HG02798 (cell line): ENCODE measurements around the gene BBX.
"Not testable (repeated sequence)": the region's sequence is repeated elsewhere in the genome, so short reads cannot be mapped to it uniquely, and the experiment has no call there.

ENCODE experiments used
- ATAC-seq: cut with Tn5 transposase; IDR thresholded peaks from one replicate; pipeline ENCODE4 v1.9.1; 2021; ENCODE audit warnings: mild to moderate bottlenecking; ENCODE audit not compliant: unreplicated experiment, poor library complexity

BBX gene

GRCh38 chr3:107824822-107825371 is 302.1 kb downstream of the BBX start:
- ATAC-seq = no peak

GRCh38 chr3:107825556-107825955 is 302.8 kb downstream of the BBX start:
- ATAC-seq = no peak

DNA sequence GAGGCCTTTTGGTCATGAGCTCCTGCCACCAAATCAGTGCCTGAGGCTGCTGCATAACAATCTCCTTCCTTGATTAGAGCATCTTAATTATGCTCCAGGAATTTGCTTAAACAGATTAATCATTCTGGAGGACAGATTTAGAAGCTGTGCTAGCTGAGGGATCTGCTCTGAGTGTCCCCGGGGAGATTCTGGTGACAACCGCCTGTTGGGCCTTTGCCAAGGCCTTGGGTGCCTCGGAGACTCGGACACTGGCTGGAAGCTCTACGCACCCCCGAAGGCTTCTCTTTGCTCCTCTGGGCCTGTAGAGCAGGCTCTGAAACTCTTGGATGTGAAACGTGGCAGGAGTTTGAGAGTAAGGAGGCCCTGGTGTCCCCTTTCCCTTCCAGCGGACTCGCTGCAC is 304.0 kb downstream of the BBX start:
- no peak for ATAC-seq

GRCh38 chr3:107829185-107829584 is 306.4 kb downstream of the BBX start:
- ATAC-seq = no peak

GRCh38 chr3:107831590-107831989 is 308.8 kb downstream of the BBX start:
- ATAC-seq = no peak

GRCh38 chr3:107833043-107833442 is 310.3 kb downstream of the BBX start:
- ATAC-seq = no peak

DNA sequence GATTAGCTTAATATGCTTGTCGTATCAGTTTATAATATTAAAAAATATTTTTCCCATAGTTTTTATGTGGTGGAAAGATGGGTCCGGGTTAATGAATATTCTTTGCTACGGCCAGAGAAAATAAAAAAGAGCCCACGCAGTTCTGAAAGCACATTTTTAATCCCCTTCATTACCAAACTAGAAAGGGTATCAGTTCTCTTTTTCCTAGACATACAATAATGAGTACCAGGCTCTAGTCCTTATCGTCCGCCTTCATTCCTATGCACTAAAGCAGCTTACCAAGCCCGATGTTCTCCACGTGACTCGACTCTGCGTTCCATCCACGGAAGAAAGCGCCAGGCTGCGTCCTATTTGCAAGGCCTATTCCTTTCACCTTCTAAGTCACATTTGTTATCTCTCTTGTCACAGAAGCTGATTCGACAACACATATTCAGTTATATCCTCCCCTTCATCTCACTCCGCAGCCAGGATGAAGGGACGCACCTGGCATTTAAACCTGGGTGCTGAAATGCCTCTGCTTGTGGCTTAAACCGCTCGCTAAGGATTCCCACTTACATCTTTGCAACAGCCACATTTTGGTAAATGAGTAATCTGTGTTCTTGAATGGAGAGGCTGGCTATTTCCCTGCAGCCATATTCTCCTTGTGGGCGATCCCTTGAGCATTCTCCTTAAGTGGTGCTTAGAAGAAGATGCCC is 311.1 kb downstream of the BBX start:
- no peak for ATAC-seq

GRCh38 chr3:107835001-107835400 is 312.2 kb downstream of the BBX start:
- not testable (repeated sequence) for ATAC-seq

DNA sequence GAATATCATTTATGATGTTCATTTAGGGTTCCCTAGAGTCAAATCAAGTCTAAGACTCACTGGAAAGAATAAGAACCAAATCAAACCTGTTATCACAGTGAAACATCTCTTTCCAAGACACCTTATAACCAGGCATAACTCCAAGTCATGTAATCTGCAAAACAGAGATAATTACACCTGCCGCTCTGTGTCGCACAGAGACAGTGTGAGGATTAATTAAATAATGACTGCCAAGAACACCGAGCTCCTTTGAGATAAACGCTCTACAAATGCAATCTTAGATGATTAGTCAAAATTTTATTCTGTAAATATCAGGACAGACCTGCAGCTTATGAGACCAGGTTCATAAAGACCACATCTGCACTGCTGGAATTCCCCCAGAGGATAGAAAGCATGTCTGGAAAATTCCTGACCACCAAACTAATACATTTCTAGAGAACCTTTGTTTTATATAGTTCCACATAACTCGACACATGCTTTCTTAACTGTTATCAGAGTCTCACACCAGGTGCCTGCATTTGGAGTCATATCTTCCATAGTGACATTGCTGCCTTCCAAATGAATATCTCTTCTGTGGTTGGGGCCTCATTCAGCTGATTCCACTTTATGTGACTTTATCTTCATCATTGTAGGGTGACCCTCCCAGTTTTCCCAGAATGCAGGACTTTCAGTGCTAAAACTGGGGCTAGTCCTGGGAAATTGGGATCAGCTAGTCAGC is 315.3 kb downstream of the BBX start:
- no peak for ATAC-seq

DNA sequence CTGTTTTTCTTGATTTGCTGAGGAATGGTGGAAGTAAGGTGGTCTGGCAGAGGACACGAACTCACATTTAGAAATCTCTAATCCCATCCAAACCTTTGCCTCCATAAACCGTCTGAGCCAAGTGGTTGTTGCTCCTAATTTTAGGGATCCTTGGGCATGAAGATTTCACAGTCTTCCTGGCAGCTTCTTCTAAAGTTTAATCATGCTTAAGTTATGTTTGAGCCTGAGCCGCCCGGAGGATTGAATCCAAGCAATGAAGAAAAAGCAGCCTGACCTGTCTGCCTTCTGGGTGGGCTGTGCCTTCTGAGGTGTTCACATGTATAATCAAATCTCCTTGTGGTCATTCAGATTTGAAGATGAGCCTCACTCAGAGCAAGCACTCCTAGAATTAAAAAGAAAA is 319.1 kb downstream of the BBX start:
- no peak for ATAC-seq

- no peak for ATAC-seq
Observed at GRCh38 chr3:107842940-107843339, 320.2 kb downstream of the BBX start.

DNA sequence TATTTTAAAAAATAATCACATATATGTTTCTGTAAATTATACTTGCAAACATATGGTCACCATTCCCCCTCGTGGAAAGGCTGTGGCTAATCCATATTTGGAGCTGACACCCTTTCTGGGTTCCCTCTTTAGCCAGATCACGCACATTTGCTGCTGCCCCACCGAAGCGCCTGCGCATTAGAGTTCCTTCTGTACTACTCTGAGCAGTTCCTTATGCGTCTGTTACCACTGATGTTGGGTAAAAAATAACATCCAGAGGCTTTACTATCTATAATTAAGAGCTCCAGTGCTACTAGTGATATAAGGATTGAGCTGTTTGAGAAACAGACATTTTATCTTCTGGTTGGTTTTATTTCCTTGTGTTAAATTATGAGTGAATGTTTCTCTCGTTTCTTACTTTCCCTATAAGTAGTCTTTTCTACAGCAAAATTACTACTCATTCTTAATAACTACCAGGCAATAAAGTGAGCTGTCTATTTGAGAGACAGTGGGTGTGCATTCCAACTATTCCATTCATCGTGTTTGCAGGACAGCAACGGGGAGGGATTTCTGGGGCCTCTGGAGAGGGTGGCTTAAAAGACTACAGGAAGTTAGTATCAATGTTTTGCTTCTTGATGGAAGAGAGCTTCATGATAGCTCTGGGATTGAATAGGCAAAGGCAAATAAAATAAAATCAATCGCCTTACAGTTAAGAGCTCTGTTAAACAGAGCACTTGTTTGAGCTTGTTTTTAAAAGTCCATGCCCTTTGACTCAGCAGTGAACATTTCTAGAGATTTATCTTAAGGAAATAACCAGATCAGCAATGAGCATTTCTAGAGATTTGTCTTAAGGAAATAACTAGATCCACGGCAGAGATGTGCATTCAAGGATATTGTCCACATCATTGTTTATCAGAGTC is 322.9 kb downstream of the BBX start:
- ATAC-seq = no peak

- no peak for ATAC-seq
Observed at GRCh38 chr3:107846279-107846852, 323.6 kb downstream of the BBX start.

DNA sequence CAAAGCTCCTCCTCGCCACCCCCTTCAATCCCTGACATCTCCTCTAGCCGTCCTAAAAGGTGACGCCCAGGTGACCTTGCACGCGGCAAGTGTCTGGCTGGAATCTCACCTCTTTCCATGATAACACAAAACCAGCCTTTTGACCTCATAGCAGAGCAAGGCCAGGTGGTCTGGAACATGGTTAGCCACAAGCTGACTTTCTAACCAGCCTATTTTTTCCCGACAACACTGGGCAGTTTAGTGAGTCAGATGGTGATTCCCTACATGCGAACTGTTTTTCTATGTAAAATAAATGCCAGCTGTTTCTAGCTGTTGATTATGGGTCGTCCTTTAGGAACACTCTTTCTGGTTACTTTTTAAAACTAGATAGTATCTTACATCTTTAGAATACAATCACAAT is 325.0 kb downstream of the BBX start:
- ATAC-seq = no peak

DNA sequence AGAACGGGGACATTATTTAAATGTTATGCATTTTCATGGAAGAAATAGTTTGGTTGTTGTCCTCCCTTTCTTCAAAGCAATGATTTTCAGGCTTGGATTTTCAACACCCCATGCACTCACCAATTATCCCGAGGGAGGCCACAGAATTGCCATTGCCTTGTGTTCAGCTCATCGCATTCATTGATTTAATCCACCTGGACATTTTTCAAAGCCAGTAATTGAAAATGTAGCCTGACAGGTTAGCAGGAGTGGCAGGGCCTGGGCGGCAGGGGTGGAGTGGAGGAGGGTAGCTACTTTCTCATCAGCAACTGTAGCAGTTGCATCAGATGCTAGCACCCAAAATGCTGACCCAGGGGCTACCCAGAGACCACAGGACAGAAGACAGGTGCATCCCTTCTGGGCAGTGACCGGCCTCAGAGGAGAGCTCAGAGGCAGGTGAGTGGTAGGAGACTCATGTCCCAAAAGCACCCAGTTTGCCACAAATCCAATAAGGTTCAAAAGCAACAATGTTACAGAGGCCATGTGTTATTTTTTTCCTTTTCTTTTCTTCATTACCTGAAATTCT is 325.7 kb downstream of the BBX start:
- no peak for ATAC-seq

DNA sequence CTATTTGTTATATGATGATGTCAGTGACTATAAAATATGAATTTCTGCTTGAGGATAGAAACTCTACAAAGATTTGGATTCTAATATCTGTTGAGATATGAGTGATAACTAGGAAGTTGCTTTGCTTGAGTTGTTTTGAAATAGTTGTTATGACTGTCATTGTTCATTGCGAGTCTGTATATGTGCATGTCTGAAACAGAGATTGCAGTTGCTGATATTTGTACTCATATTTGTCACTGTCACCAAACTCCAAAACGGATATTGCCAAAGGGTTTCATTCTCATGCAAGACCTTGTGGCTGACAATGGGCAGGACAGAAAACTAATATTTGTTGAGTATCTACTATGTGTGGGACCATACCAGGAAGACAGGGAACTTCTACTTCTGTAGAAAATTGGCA is 327.9 kb downstream of the BBX start:
- no peak for ATAC-seq

GRCh38 chr3:107853821-107854220 is 331.1 kb downstream of the BBX start:
- no peak for ATAC-seq

- ATAC-seq = no peak
Observed at GRCh38 chr3:107854733-107855132, 332.0 kb downstream of the BBX start.

GRCh38 chr3:107855710-107856109 is 332.9 kb downstream of the BBX start:
- peak; percentile 64 for ATAC-seq

GRCh38 chr3:107857854-107858253 is 335.1 kb downstream of the BBX start:
- no peak for ATAC-seq
